SK-N-SH (cell line): ENCODE results near the gene ABHD2. TPM values are rescaled to one million over a fixed set of nuclear protein-coding genes. Genes with fewer than 3 reads are reported as not detected.

Source experiments
- CTCF ChIA-PET: fragments of 300-600, 350-600 bp; formaldehyde crosslinking; extraction: SDS; loops from one replicate; lab custom pipeline; 2021; lab: Yijun Ruan, JAX
- POLR2A ChIA-PET: fragments of 350-600 bp; sonication (Branson Sonifier 250); formaldehyde crosslinking; extraction: SDS; loops from one replicate; lab custom pipeline; 2020; ENCODE audit warnings: antibody characterized with exemption, inconsistent platforms; lab: Yijun Ruan, JAX
- DNase-seq: peaks from one replicate; pipeline ENCODE4 v3.0.0; 2012
- H2AFZ ChIP-seq: fragments of 200-600 bp; sonication (generic); 2 replicates; pipeline ENCODE4 v1.8.1; 2016; ENCODE audit warnings: antibody characterized with exemption, mild to moderate bottlenecking, low read depth
- H3F3A ChIP-seq: fragments of 200-600 bp; sonication (generic); replicated peaks from 2 replicates; pipeline ENCODE3; 2016; ENCODE audit warnings: antibody characterized with exemption, mild to moderate bottlenecking; ENCODE audit not compliant: insufficient read depth
- H3K27ac ChIP-seq, 2 experiments: fragments of 200-500 bp in 1 of 2; fragments of 200-600 bp in 1 of 2; sonication (Bioruptor generic) in 1 of 2; sonication (generic), shearing (Covaris generic) in 1 of 2; 2 replicates each; pipeline versions ENCODE4 v1.5.1 to v1.6.1; 2014 to 2016; ENCODE audit warnings: low read depth in 2 of 2, inconsistent platforms in 1 of 2, low read length in 1 of 2, mild to moderate bottlenecking in 1 of 2, mixed read lengths in 1 of 2
- H3K27me3 ChIP-seq: fragments of 200-600 bp; sonication (generic), shearing (Covaris generic); 2 replicates; pipeline ENCODE4 v1.6.1; 2016; ENCODE audit warnings: mixed run types; ENCODE audit not compliant: insufficient read depth
- H3K36me3 ChIP-seq, 2 experiments: fragments of 200-500 bp in 1 of 2; fragments of 200-600 bp in 1 of 2; sonication (Bioruptor generic) in 1 of 2; sonication (generic) in 1 of 2; replicated peaks in 1 of 2; 2 replicates each; pipeline versions ENCODE3 to v1.5.1; 2014 to 2016; ENCODE audit warnings: low read length in 1 of 2, mild to moderate bottlenecking in 1 of 2; ENCODE audit not compliant: insufficient read depth in 2 of 2, control insufficient read depth in 1 of 2
- H3K4me1 ChIP-seq, 2 experiments: fragments of 200-500 bp in 1 of 2; fragments of 200-600 bp in 1 of 2; sonication (Bioruptor generic) in 1 of 2; sonication (generic), shearing (Covaris generic) in 1 of 2; 2 replicates each; pipeline versions ENCODE4 v1.5.1 to v1.6.1; 2014 to 2016; ENCODE audit warnings: low read depth in 1 of 2, low read length in 1 of 2, mixed run types in 1 of 2; ENCODE audit not compliant: insufficient read depth in 2 of 2, control insufficient read depth in 1 of 2
- H3K4me2 ChIP-seq: fragments of 200-600 bp; sonication (generic), shearing (Covaris generic); 2 replicates; pipeline ENCODE4 v1.6.1; 2017; ENCODE audit warnings: mixed run types
- H3K4me3 ChIP-seq, 2 experiments: fragments of 200-500 bp in 1 of 2; fragments of 200-600 bp in 1 of 2; sonication (Bioruptor generic) in 1 of 2; sonication (generic), shearing (Covaris generic) in 1 of 2; 2 replicates each; pipeline versions ENCODE4 v1.5.1 to v1.8.1; 2014 to 2016; ENCODE audit warnings: low read depth in 2 of 2, inconsistent platforms in 1 of 2, low read length in 1 of 2, mild to moderate bottlenecking in 1 of 2, mixed read lengths in 1 of 2, moderate library complexity in 1 of 2
- H3K79me2 ChIP-seq: fragments of 200-600 bp; sonication (generic); 2 replicates; pipeline ENCODE4 v1.8.1; 2017; ENCODE audit warnings: mild to moderate bottlenecking; ENCODE audit not compliant: insufficient read depth
- H3K9ac ChIP-seq: fragments of 200-600 bp; sonication (generic); 2 replicates; pipeline ENCODE4 v1.6.1; 2017; ENCODE audit warnings: mixed run types
- H3K9me2 ChIP-seq: fragments of 200-600 bp; sonication (generic); 2 replicates; pipeline ENCODE4 v1.6.1; 2017; ENCODE audit warnings: mixed run types
- H3K9me3 ChIP-seq: fragments of 200-600 bp; sonication (generic); 2 replicates; pipeline ENCODE4 v1.6.1; 2017; ENCODE audit warnings: mixed run types, mild to moderate bottlenecking, moderate library complexity
- H4K20me1 ChIP-seq: fragments of 200-600 bp; sonication (generic); 2 replicates; pipeline ENCODE4 v1.6.1; 2017; ENCODE audit warnings: mild to moderate bottlenecking, mixed run types; ENCODE audit not compliant: insufficient read depth
- FOXJ3 ChIP-seq: sonication (generic); formaldehyde crosslinking; IDR thresholded peaks from 2 replicates; pipeline ENCODE4 v1.5.1; 2020; ENCODE audit warnings: mild to moderate bottlenecking, missing genetic modification reagents
- NRF1 ChIP-seq: IDR thresholded peaks from 2 replicates; pipeline ENCODE4 v1.6.1; 2012; ENCODE audit warnings: low read depth, mild to moderate bottlenecking, low read length
- PBX3 ChIP-seq: IDR thresholded peaks from 2 replicates; pipeline ENCODE4; 2012
- RAD21 ChIP-seq: IDR thresholded peaks from 2 replicates; pipeline ENCODE4 v1.6.1; 2012; ENCODE audit warnings: mild to moderate bottlenecking, low read length
- RXRA ChIP-seq: IDR thresholded peaks from 2 replicates; pipeline ENCODE4 v1.4.0; 2012; ENCODE audit warnings: low read depth, mild to moderate bottlenecking, borderline replicate concordance
- USF1 ChIP-seq: IDR thresholded peaks from 2 replicates; pipeline ENCODE4 v1.4.0; 2012; ENCODE audit warnings: low read depth, borderline replicate concordance
- USF2 ChIP-seq: fragments of 150-350 bp; IDR thresholded peaks from 2 replicates; pipeline ENCODE4 v1.6.1; 2017; ENCODE audit warnings: antibody characterized with exemption, low read length, low read depth, borderline replicate concordance
- WGBS: methylation state at CpG from one replicate; pipeline ENCODE4 v1.1.6; 2017; ENCODE audit warnings: low lambda C conversion rate; 5-methylcytosine and 5-hydroxymethylcytosine counted together
- polyA plus RNA-seq, 3 experiments: library from polyadenylated mRNA; depleted of rRNA; stranded (reverse); fragments of >200 nt; gene quantifications; 2 replicates each; pipeline ENCODE4 v1.2.3, GENCODE V29; 2012

Gene ABHD2
- polyA plus RNA-seq, 1 of the 3 experiments (the other 2 are of a cell fraction), result 19.2 TPM

- CTCF ChIA-PET, result interaction anchor here (1.1 to 2.0 kb wide), 9 partner anchors 10 to 89 kb away, joined by 3 to 8 read pairs (median 4); no protein-coding TSS in a partner anchor
- H3F3A ChIP-seq, result peaks cover 21% of the 10 kb centered on the region
- H4K20me1 ChIP-seq, result no peaks in the 10 kb centered on the region; the same call in 1 of the 2 replicates
- no peak overlapping the region for H3K4me2 ChIP-seq
- H3K9me3 ChIP-seq, result no peaks in the 10 kb centered on the region
- H3K27ac ChIP-seq, result no peak overlapping the region
- TF ChIP-seq USF1 (no peak), FOXJ3 (CRISPR knock-in tag) (no peak), USF2 (no peak), PBX3 (no peak), RXRA (no peak)
- TF ChIP-seq, all 33 proteins: peak for 0
- H3K36me3 ChIP-seq, result peaks cover 2 to 7% of the 10 kb centered on the region in 2 experiments
- WGBS, result 89% methylated on average over 5 of the region's 5 CpGs
- H3K4me3 ChIP-seq, result no peak overlapping the region
- POLR2A ChIA-PET, result no interaction called here
- peaks cover 6 to 26% of the 10 kb centered on the region in 2 experiments for H3K4me1 ChIP-seq
- peak; percentile 27 for DNase-seq
- no peaks in the 10 kb centered on the region for H3K9me2 ChIP-seq
- peaks cover 8% of the 10 kb centered on the region; the same call in 1 of the 2 replicates for H3K79me2 ChIP-seq
- no peak overlapping the region for H3K9ac ChIP-seq
- no peak overlapping the region for H2AFZ ChIP-seq
- no peaks in the 10 kb centered on the region for H3K27me3 ChIP-seq
Observed at GRCh38 chr15:89146366-89146765, 58.1 kb downstream of the ABHD2 start.

- peaks cover 13 to 20% of the 10 kb centered on the region in 2 experiments for H3K36me3 ChIP-seq
- no peak overlapping the region for H3K4me3 ChIP-seq
- H3K9me3 ChIP-seq, result no peaks in the 10 kb centered on the region
- peaks cover 12% of the 10 kb centered on the region for H3F3A ChIP-seq
- H2AFZ ChIP-seq, result no peak overlapping the region
- H3K9me2 ChIP-seq, result no peaks in the 10 kb centered on the region
- 71% methylated on average over 2 of the region's 2 CpGs for WGBS
- ChIA-PET CTCF (interaction anchor here (1.5 to 4.5 kb wide), 2 partner anchors 24 to 30 kb away, joined by 5 to 21 read pairs; no protein-coding TSS in a partner anchor), POLR2A (no interaction called here)
- H3K79me2 ChIP-seq, result peaks cover 8% of the 10 kb centered on the region; the same call in 1 of the 2 replicates
- no peak overlapping the region for H3K4me2 ChIP-seq
- DNase-seq, result no peak
- H3K9ac ChIP-seq, result no peak overlapping the region
- no peaks in the 10 kb centered on the region; the same call in 1 of the 2 replicates for H4K20me1 ChIP-seq
- no peaks in the 10 kb centered on the region for H3K27me3 ChIP-seq
- no peak overlapping the region for H3K27ac ChIP-seq
- TF ChIP-seq RAD21, result no peak
- no peak for TF ChIP-seq NRF1
- H3K4me1 ChIP-seq, result peaks cover 0 to 9% of the 10 kb centered on the region in 2 experiments; a peak in 3 of 4 replicates
Observed at GRCh38 chr15:89148126-89148525, 59.9 kb downstream of the ABHD2 start.
